Ishikawa (cell line): Measurements from ENCODE around the gene BMP8A.

Experiments
- CEBPB ChIP-seq: IDR thresholded peaks from 2 replicates; pipeline ENCODE4 v1.6.1; 2012
- CREB1 ChIP-seq: IDR thresholded peaks from 2 replicates; pipeline ENCODE4 v1.6.1; 2012; ENCODE audit warnings: low read depth
- EGR1 ChIP-seq: IDR thresholded peaks from 2 replicates; pipeline ENCODE4 v1.6.1; 2012
- EP300 ChIP-seq: IDR thresholded peaks from 2 replicates; pipeline ENCODE4 v1.6.1; 2012; ENCODE audit warnings: borderline replicate concordance
- FOXM1 ChIP-seq: IDR thresholded peaks from 2 replicates; pipeline ENCODE4 v1.6.1; 2012; ENCODE audit warnings: low read depth, borderline replicate concordance
- NFIC ChIP-seq: IDR thresholded peaks from 2 replicates; pipeline ENCODE4 v1.6.1; 2012
- REST ChIP-seq: IDR thresholded peaks from 2 replicates; pipeline ENCODE4 v1.6.1; 2012; ENCODE audit warnings: low read depth, mild to moderate bottlenecking
- TAF1 ChIP-seq: IDR thresholded peaks from 2 replicates; pipeline ENCODE4 v1.6.1; 2012; ENCODE audit warnings: low read depth, mild to moderate bottlenecking
- TCF12 ChIP-seq: IDR thresholded peaks from 2 replicates; pipeline ENCODE4 v1.6.1; 2012; ENCODE audit warnings: low read depth
- TEAD4 ChIP-seq: IDR thresholded peaks from 2 replicates; pipeline ENCODE4 v1.6.1; 2012
- USF1 ChIP-seq: IDR thresholded peaks from 2 replicates; pipeline ENCODE4 v1.6.1; 2012
- YY1 ChIP-seq: IDR thresholded peaks from 2 replicates; pipeline ENCODE4 v1.6.1; 2012; ENCODE audit warnings: low read depth
- ZBTB7A ChIP-seq: IDR thresholded peaks from 2 replicates; pipeline ENCODE4 v1.6.1; 2012; ENCODE audit warnings: low read depth
- TF ChIP-seq, protein P1 (sequence below): IDR thresholded peaks from 2 replicates; pipeline ENCODE4 v1.6.1; 2012

BMP8A gene

DNA sequence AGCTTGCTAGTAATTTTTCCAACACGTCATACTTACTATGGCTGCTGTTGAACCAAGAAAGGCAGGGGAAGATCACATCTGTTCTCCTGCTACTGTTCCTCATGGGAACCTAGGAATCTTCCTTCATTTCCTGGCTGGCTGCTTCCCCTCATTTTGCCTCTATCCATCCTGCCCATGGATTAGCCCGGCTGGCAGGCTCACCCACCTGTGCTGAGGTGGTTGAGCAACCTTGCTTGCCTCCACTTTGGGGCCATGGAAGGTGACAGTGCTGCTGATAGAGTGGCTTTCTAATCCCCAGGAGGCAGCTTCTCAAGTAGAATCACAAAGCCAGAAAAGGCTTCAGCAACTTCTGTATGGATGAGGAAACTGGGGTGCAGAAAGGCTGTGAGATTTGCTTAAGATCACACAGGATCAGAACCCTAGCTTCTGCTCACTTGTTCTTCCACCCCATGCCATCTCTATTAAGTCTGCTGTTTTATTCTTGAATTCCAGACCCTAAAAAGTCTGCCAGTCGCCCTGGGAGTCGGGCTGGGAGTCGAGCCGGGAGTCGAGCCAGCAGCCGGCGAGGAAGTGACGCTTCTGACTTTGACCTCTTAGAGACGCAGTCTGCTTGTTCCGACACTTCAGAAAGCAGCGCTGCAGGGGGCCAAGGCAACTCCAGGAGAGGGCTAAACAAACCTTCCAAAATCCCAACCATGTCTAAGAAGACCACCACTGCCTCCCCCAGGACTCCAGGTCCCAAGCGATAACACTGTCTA, 6.2 kb upstream of the BMP8A start:
- TF ChIP-seq USF1 (no peak), CEBPB (no peak), YY1 (no peak), CREB1 (no peak), EP300 (no peak)

- TF ChIP-seq EP300 (no peak), ZBTB7A (no peak), YY1 (no peak), CEBPB (no peak), TCF12 (no peak), EGR1 (no peak), TAF1 (no peak)
Measured at GRCh38 chr1:39488012-39488545, 3.4 kb upstream of the BMP8A start.

DNA sequence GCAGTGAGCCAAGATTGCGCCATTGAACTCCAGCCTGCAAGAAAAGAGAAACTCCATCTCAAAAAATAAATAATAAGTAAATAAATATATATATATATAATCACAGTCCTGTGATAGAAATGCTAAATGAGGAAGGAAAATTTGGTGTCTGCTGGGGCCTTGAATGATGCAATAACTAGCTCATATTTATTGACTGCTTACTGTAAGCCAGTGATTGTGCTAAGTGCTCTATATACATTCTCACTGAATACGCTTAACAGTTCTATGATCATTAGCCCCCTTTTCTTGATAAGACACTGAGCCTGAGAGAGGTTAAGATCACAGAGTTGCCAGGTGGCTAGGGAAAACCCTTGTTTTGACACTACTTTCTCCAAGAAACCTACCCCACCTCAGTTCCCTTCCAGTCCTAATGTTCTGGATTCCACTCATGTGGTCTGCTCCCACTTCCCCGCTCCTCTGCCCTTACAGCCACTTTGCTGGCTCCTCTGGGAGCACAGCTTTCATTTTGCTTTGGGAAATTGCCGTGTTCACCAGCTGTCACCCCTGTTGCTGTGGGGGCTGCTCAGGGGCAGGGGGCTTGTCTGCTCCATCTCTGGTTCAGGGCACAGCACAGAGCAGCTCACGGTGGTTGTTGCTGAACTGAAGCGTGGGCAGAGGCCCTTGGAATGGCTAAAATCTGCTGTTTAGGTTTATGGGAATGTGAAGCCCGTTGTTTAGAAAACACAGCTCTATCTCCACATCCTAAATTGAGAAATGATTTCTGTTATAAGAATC, 2.5 kb upstream of the BMP8A start:
- TF ChIP-seq USF1 (no peak), ZBTB7A (0 out of 2 replicates have a peak, but pooled peaks have one; percentile 12), REST (no peak)
- TF ChIP-seq, protein P1, sequence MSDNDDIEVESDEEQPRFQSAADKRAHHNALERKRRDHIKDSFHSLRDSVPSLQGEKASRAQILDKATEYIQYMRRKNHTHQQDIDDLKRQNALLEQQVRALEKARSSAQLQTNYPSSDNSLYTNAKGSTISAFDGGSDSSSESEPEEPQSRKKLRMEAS: no peak

GRCh38 chr1:39489567-39490239, 1.7 kb upstream of the BMP8A start:
- no peak for TF ChIP-seq ZBTB7A
- TF ChIP-seq YY1: no peak
- no peak for TF ChIP-seq TCF12
- TF ChIP-seq NFIC: no peak
- TF ChIP-seq USF1: no peak

DNA sequence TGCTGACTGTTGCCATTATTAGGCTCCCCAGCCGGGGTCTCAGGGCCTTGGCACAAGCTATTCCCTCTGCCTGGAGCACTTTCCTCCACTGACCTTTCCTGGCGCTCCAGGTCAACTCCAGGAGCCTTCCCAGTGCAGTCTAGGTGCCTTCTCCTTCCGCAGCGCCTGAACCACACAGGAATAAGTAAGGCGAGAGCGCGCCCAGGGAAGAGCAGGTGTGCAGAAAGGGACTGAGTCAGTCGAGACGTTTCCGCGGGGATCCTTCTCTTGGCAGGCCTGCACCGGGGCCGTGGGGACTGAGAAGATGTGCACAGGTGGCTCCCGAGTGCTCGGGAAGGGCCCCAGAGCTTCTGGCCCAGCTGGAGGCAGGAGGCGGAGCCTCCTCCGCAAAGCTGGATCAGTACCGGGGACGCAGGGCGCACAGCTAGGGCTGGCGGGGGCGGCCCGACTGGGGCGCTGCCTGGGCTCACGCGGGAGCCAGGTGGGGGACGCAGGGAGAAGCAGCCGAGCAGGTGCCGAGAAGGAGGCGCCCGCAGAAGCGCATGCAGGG, 765 bp upstream of the BMP8A start:
- peak; percentile 52; the same call in 1 of the 2 replicates for TF ChIP-seq EGR1
- TF ChIP-seq, protein P1: no peak

GRCh38 chr1:39494671-39495410, 3.4 kb downstream of the BMP8A start:
- TF ChIP-seq CREB1 (no peak), YY1 (no peak), TAF1 (no peak), NFIC (no peak), EGR1 (no peak)

DNA sequence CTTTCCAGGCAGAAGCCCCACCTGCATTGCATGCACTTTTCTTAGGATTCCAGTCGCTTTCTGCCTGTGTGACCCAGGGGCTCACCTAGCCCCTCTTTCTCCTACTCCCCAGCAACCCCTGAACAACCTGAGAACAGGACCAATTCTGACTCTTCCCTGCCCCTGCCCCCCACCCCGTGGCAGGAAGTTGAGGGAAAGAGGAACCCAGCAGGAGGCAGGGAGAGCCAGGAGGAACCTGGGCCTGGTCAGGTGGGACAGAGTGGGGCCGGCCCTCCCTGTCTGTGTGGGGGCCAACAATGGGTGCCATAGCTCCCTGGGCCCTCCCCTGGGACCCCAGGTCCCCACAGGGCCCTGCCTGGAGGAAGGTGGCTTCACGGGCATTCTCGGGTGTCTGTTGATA, 6.1 kb downstream of the BMP8A start:
- TF ChIP-seq FOXM1 (no peak), TEAD4 (no peak), TAF1 (no peak), YY1 (no peak), EP300 (no peak), CEBPB (no peak), NFIC (no peak), CREB1 (no peak), EGR1 (no peak)
